ENCODE data around the gene AHI1.

GRCh38 chr6:135274561-135275293 is 222.8 kb downstream of the AHI1 start:
- TF ChIP-seq CTCF (IDR thresholded peaks at IDR 0.05) = no peak
- no peak for TF ChIP-seq POLR2AphosphoS5 (IDR thresholded peaks at IDR 0.05)

All from stomach (tissue), 4 donors.